ENCODE results near the gene ZBTB3. TPM values are rescaled to one million over a fixed set of nuclear protein-coding genes. Genes with fewer than 3 reads are reported as not detected.
A peak's percentile ranks its signal among the peaks of the same experiment; 100 is the strongest.

The ZBTB3 gene
- total RNA-seq (2014; rRNA removed; shearing (Covaris generic)): 5.0 and 5.2 TPM in 2 replicates
- 6.2 and 8.7 TPM in 2 replicates for polyA plus RNA-seq (2015; cell fraction: cytosol; rRNA removed)
- 13.3 and 14.3 TPM in 2 replicates for polyA plus RNA-seq (2015; cell fraction: nucleus; rRNA removed)

DNA sequence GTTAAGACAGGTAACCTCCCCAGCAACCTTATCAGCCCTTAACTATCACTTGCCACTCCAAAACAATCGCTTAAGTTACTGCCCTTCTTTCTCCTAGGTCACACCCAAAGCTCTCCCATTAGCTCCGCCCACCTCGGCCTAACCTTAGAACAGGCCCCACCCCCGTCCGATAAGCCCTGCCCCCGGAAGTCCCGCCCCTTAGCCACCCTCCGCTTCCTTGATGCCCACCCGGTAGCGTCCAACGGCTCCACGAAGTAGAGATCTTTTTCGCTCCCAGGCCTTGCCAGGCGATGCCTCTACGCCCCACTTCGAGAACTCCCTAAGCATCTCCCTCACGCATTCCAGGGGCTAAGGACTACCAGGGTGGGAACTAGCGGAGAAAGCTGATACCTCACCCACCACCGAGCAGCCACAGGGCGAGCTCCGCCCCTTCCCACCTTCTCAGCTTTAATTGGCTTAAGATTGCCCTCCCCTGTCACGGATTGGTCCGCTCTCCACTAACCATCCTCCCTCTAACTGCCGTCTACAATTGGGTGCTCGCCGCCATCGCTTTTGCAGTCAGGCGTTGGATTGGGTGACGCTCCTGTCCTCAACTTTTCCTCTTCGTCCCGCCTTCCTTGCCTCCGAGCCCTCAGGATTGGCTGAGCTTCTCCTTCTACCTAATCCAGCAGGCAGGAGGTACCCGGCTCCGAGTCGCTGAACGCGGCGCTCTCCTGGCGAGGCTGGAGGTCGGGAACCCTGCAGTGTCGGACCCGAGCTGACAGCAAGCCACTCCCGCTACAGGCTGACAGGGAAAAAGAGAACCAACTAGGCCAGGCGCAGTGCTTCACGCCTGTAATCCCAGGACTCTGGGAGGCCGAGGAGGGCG is at the start of gene ZBTB3:
ZBTB3 (minus strand) TSS at position 425 of the 868 bp plus-strand sequence. CDS start 496 bp downstream, outside the sequence.
- DNase-seq (ENCODE audit: low read depth, low spot score): peak; percentile 98
- in situ Hi-C loops (cut with HindIII; ENCODE audit: low pct_unique_long_range_greater_than_20kb, low sequenced_read_pairs): no loop called here

GRCh38 chr11:62801071-62801470 is 47.1 kb upstream of the ZBTB3 start:
- no peak for DNase-seq (ENCODE audit: low read depth, low spot score)
- in situ Hi-C loops (cut with HindIII; ENCODE audit: low pct_unique_long_range_greater_than_20kb, low sequenced_read_pairs): no loop called here

DNA sequence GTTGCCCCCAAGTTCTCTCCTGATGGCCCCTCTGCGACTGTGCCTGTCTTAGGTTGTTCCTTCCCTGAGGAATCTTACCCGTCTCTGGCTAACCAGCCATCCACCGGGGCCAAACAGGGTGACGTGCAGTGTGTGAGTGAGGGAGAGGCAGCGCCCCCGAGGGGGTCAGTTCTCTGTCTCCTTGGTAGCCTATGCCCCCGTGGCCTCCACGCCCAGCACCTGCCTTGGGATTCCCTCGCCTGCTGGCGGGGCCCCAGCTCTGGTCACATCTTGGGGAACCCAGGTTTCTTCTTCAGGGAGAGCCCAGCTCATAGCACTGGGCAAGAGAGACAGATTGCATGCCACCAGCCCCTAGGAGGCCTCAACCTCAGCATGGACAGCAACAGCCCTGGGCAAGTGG is 45.5 kb upstream of the ZBTB3 start:
- in situ Hi-C loops (cut with HindIII; ENCODE audit: low pct_unique_long_range_greater_than_20kb, low sequenced_read_pairs): no loop called here
- no peak for DNase-seq (ENCODE audit: low read depth, low spot score)

DNA sequence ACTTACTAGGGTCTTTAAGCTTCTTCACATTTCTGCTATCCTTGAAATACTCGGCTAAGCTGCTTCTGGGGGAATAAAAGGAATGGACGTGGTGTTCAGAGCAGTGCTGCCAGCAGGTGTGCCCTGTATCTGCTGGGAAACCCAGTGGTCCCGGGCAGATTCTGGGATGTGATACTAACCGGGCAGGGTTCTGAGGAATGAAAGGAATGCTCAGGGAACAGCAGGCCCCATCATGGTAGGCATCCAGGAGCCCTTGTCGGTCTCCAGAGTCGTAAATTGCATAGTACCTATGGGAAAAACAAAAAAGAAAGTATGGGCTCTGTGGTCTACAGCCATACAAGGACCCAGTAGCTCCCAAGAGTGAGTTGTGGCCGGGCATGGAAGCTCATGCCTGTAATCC is 42.3 kb upstream of the ZBTB3 start:
- no peak for DNase-seq (ENCODE audit: low read depth, low spot score)
- in situ Hi-C loops (cut with HindIII; ENCODE audit: low pct_unique_long_range_greater_than_20kb, low sequenced_read_pairs): no loop called here

GRCh38 chr11:62794201-62794775 is 40.3 kb upstream of the ZBTB3 start:
- DNase-seq (ENCODE audit: low read depth, low spot score): no peak
- in situ Hi-C loops (cut with HindIII; ENCODE audit: low pct_unique_long_range_greater_than_20kb, low sequenced_read_pairs): no loop called here

DNA sequence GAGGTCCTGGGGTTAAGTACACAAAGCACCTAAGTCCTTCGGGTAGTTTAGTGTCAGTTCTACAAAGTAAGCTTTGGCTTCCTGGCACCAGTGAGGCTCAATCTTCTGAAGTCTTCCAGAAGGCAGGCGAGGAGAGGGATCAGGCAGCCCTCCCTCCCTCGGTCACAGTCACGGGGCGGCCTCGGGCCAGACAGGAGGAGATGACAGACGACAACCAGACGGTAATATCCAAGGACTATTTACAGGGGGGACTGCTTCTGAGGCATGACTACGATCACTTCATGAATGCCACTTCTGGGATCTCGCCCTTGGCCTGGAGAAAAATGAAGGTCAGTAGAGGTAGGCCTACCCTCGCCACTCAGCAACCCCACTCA is 38.2 kb upstream of the ZBTB3 start:
- in situ Hi-C loops (cut with HindIII; ENCODE audit: low pct_unique_long_range_greater_than_20kb, low sequenced_read_pairs): no loop called here
- DNase-seq (ENCODE audit: low read depth, low spot score): no peak

GRCh38 chr11:62791501-62792201 is 37.7 kb upstream of the ZBTB3 start, which contains the start of gene TMEM223:
Gene TMEM223 (minus strand): TSS chr11:62792006. CDS start chr11:62791994, 12 bp downstream.
- in situ Hi-C loops (cut with HindIII; ENCODE audit: low pct_unique_long_range_greater_than_20kb, low sequenced_read_pairs): no loop called here
- peak; percentile 74 for DNase-seq (ENCODE audit: low read depth, low spot score)

GRCh38 chr11:62789576-62789975 is 35.6 kb upstream of the ZBTB3 start:
- in situ Hi-C loops (cut with HindIII; ENCODE audit: low pct_unique_long_range_greater_than_20kb, low sequenced_read_pairs): no loop called here

DNA sequence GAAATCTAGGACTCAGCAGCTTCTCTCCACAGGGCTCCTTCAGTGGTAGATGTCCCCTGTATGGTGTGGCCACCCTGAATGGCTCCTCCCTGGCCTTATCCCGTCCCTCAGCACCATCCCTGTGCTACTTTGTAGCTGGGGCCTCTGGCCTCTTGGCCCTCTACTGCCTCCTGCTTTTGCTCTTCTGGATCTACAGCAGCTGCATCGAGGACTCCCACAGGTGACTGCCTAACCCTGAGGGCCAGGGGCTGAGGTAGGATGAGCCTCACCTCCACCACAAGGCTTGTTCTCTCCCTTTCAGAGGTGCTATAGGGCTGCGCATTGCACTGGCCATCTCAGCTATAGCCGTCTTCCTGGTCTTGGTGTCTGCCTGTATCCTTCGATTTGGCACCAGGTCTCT is 35.0 kb upstream of the ZBTB3 start:
- no peak for DNase-seq (ENCODE audit: low read depth, low spot score)
- in situ Hi-C loops (cut with HindIII; ENCODE audit: low pct_unique_long_range_greater_than_20kb, low sequenced_read_pairs): no loop called here

More at GRCh38 chr11:62789576-62789975, 35.6 kb upstream of the ZBTB3 start:
- no peak for DNase-seq (ENCODE audit: low read depth, low spot score)

DNA sequence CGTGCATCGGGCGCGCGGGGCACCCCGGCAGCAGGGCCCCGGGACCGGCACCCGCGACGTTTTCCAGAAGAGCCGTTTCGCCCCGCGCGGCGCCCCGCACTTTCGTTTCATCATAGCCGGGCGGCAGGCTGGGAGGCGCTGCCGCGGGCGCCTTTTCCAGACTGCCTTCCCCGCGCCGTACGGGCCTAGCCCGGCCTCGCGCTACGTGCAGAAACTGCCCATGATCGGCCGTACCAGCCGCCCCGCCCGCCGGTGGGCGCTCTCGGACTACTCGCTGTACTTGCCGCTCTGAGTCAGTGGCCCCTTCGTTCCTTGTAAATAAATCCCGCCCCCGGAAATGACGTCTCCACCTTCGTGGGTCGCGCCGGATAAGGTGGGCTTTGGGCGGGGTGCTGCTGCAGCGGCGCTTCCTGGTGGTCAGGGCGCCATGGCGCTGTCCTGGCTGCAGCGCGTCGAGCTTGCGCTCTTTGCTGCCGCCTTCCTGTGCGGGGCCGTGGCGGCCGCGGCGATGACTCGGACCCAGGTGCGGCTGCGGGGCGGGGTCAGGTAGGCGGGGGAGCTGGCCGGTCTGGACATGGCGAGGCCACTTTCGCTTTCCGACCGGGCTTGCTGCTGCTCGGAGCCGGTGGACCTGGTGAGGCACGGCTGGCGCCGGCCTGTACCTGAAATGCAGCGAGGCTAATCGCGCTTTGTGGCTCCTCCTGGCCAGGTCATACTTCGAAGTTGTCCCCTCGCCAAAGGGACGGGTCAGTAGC is 33.2 kb upstream of the ZBTB3 start, which contains the start of gene TMEM179B:
TMEM179B (plus strand) TSS at position 398 of the 755 bp plus-strand sequence; CDS start at position 428, 30 bp downstream.
- in situ Hi-C loops (cut with HindIII; ENCODE audit: low pct_unique_long_range_greater_than_20kb, low sequenced_read_pairs): no loop called here
- DNase-seq (ENCODE audit: low read depth, low spot score): peak; percentile 94

DNA sequence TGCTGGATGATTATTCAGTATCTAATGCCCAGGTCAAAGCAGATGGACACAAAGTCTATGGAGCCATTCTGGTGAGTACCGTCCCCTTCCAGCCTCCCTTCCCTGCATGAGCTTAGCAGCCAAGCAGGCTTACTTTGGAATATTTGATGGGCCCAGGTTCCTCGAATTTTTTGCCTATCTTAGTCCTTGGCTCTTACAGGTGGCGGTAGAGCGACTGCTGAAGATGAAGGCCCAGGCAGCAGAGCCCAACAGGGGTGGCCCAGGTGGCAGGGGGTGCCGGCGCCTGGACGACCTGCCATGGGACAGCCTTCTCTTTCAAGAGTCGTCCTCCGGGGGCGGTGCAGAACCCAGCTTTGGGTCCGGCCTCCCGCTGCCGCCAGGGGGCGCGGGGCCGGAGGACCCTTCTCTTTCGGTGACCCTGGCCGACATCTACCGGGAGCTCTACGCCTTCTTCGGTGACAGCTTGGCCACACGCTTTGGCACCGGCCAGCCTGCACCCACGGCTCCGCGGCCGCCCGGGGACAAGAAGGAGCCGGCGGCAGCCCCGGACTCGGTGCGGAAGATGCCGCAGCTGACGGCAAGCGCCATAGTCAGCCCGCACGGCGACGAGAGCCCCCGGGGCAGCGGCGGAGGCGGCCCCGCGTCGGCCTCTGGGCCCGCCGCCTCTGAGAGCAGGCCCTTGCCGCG is 32.5 kb upstream of the ZBTB3 start:
- in situ Hi-C loops (cut with HindIII; ENCODE audit: low pct_unique_long_range_greater_than_20kb, low sequenced_read_pairs): no loop called here
- peak; percentile 73 for DNase-seq (ENCODE audit: low read depth, low spot score)

- in situ Hi-C loops (cut with HindIII; ENCODE audit: low pct_unique_long_range_greater_than_20kb, low sequenced_read_pairs): no loop called here
- DNase-seq (ENCODE audit: low read depth, low spot score): no peak
These were observed 28.8 kb upstream of the ZBTB3 start for GRCh38 chr11:62782753-62783152.

DNA sequence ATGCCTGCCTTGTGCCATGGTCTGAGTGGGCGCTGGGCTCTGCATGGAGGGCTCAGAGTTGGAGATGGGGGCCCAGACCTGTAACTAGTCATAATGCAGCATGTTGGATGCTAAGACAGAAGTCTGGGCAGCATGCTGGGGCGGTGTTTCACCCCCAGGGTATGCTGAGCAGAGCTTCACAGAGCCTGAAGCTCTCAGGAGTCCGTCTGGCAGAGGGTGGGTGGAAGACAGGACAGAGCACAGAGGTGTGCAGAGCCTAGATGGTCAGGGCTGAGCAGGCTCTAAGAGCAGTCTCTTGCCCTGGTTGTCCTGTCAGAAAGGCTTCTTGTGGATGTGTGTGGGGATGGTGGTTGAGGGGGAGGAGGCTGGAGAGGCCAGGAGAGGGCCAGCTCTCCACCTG is 24.5 kb upstream of the ZBTB3 start:
- in situ Hi-C loops (cut with HindIII; ENCODE audit: low pct_unique_long_range_greater_than_20kb, low sequenced_read_pairs): no loop called here
- DNase-seq (ENCODE audit: low read depth, low spot score): no peak

DNA sequence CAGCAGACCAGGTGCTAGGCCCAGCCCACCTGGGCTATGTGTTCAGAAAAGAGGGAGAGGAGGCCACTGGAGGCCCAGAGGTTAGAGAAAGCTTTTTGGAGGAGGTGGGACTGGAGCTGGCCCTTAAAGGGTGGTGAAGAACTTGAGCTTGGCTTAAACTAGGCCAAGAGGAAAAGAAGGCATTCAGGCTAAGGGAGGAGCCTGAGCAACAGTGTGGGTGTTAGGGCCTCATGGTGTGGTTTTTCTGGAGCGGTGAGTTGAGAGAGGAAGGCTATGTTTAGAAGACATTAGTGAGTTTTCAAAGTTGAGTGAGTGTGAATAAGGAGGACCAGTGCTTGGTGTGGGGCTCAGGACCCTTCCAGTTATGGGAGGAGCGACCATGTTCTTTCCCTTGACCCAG is 23.4 kb upstream of the ZBTB3 start:
- in situ Hi-C loops (cut with HindIII; ENCODE audit: low pct_unique_long_range_greater_than_20kb, low sequenced_read_pairs): no loop called here
- no peak for DNase-seq (ENCODE audit: low read depth, low spot score)

GRCh38 chr11:62775646-62776045 is 21.7 kb upstream of the ZBTB3 start:
- in situ Hi-C loops (cut with HindIII; ENCODE audit: low pct_unique_long_range_greater_than_20kb, low sequenced_read_pairs): no loop called here
- no peak for DNase-seq (ENCODE audit: low read depth, low spot score)

DNA sequence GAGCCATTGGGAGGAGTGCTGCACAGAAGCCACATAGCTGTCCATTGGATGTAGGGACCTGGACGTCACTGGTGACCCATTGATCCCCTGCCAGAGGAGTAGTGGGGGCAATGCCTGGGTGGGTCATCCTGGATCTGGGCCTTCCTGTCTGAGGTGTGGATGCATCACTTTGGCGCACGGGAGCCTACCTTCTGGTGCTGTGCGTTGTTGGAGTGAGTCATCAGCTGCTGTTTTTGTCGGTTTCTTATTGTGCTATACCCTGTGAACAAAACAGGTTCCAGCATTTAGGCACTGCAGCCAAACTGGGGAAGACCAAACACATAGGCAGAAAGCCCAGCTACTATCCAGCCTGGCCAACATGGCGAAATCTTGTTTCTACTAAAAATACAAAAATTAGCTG is 20.4 kb upstream of the ZBTB3 start:
- no peak for DNase-seq (ENCODE audit: low read depth, low spot score)
- in situ Hi-C loops (cut with HindIII; ENCODE audit: low pct_unique_long_range_greater_than_20kb, low sequenced_read_pairs): no loop called here

All from SK-MEL-5 (cell line).